Retinal pigment epithelial cell (primary cell): ENCODE measurements around the gene STAT3.
"Not testable (repeated sequence)": the region's sequence is repeated elsewhere in the genome, so short reads cannot be mapped to it uniquely, and the experiment has no call there.

Experiments
- DNase-seq: peaks from one replicate; pipeline ENCODE4 v3.0.0-alpha.2; 2010; ENCODE audit warnings: low read depth
- H3K4me3 ChIP-seq: 2 replicates; pipeline ENCODE4 v1.5.1; 2011; ENCODE audit warnings: mild to moderate bottlenecking, low read length, control low read depth, moderate library complexity
- TF ChIP-seq, protein P1 (sequence below): conservative IDR thresholded peaks from 2 replicates; pipeline ENCODE4 v1.5.1; 2011; ENCODE audit warnings: low read depth, low read length, control low read depth, inconsistent platforms

STAT3 gene

GRCh38 chr17:42309986-42310786, 78.1 kb downstream of the STAT3 start:
- no peak for DNase-seq
- no peak overlapping the region for H3K4me3 ChIP-seq
- TF ChIP-seq, protein P1, sequence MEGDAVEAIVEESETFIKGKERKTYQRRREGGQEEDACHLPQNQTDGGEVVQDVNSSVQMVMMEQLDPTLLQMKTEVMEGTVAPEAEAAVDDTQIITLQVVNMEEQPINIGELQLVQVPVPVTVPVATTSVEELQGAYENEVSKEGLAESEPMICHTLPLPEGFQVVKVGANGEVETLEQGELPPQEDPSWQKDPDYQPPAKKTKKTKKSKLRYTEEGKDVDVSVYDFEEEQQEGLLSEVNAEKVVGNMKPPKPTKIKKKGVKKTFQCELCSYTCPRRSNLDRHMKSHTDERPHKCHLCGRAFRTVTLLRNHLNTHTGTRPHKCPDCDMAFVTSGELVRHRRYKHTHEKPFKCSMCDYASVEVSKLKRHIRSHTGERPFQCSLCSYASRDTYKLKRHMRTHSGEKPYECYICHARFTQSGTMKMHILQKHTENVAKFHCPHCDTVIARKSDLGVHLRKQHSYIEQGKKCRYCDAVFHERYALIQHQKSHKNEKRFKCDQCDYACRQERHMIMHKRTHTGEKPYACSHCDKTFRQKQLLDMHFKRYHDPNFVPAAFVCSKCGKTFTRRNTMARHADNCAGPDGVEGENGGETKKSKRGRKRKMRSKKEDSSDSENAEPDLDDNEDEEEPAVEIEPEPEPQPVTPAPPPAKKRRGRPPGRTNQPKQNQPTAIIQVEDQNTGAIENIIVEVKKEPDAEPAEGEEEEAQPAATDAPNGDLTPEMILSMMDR: peak; percentile 19

GRCh38 chr17:42309142-42309541, 79.1 kb downstream of the STAT3 start:
- no peak for DNase-seq
- no peak overlapping the region for H3K4me3 ChIP-seq
- TF ChIP-seq, protein P1: no peak

DNA sequence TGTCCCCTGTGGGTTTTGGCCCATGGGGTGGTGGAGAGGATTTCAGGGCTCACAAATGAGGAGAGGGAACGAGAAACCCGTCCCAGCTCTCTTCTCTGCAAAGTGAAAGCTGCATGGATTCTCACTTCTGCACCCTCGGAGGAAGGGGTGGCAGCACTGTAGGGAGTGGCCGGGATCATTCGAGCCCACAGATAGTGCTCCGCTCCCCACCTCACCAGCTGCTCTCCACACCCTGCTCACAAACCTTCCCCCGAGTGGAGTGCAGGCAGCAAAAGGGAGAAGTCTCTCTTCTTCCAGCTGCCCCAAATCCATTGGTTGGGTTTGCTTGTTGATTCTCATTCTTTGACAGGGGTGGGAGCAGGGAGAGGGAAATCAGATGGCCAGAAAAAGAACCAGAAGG, 79.8 kb downstream of the STAT3 start:
- TF ChIP-seq, protein P1: no peak
- DNase-seq: no peak
- H3K4me3 ChIP-seq: no peak overlapping the region

DNA sequence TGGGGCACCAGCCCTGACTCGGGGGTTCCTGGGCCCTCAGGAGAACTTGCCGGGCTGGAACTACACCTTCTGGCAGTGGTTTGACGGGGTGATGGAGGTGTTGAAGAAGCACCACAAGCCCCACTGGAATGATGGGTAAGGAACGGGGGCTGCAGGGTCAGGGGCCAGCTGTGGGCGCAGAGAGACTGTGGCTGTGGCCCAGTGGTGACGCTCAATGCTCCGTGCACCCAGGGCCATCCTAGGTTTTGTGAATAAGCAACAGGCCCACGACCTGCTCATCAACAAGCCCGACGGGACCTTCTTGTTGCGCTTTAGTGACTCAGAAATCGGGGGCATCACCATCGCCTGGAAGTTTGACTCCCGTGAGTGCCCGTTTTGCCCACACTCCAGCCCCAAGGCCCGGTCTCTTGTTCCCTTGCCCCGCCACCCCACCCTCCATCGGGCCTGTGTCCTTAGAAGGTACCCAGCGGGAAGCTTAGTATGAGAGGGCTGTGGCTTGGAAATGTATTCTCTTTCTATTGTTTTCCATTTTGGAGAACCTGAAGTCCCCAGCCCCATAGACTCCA, 80.8 kb downstream of the STAT3 start:
- TF ChIP-seq, protein P1: no peak
- no peak for DNase-seq
- H3K4me3 ChIP-seq: no peak overlapping the region

- H3K4me3 ChIP-seq: no peak overlapping the region
- TF ChIP-seq, protein P1: no peak
- DNase-seq: no peak
These were observed 81.9 kb downstream of the STAT3 start for GRCh38 chr17:42306385-42306667.

DNA sequence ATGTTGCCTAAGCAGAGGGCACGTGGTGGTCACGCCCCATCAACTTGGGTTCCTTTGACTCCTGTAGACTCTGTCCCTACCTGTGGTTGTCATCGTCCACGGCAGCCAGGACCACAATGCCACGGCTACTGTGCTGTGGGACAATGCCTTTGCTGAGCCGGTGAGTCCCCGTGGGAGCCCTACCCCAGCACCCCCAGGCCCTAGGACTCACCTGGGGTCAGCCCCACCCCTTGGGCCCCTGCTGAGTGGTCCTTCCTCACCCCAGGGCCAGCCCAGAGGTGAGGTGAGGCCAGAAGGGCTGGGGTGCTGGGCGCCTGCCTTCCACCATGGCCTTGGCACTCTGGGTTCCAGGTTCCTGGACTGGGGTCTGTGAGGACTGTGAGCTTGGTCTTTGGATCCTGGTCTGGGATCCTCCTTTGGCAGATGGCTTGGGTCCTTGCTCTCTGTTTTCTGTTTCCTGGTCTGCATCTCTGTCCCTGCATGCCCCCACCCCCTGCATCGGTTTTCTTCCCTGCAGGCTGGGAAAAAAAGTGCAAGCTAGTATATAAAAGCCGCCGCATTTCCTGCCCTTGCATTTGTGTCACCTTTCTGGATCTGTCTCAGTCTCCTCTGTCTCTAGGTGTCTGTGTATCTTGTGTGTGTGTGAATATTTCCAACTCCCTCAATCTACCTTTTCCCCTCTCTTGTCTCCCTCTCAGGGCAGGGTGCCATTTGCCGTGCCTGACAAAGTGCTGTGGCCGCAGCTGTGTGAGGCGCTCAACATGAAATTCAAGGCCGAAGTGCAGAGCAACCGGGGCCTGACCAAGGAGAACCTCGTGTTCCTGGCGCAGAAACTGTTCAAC, 82.5 kb downstream of the STAT3 start:
- H3K4me3 ChIP-seq: no peak overlapping the region
- TF ChIP-seq, protein P1: no peak
- DNase-seq: no peak

DNA sequence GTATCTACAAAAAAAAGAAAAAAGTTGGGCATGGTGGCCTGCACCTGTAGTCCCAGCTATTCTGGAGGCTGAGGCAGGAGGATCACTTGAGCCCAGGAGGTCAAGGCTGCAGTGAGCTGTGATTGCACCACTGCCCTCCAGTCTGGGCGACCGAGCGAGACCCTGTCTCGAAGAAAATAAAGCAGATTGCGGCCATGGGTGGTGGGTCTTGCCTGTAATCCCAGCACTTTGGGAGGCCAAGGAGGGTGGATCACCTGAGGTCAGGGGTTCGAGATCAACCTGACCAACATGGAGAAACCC, 83.3 kb downstream of the STAT3 start:
- DNase-seq: not testable (repeated sequence)

More for the DNA sequence above, 83.3 kb downstream of the STAT3 start:
- H3K4me3 ChIP-seq: not testable (repeated sequence)
